ENCODE results near the gene RAB6B. TPM values are rescaled to one million over a fixed set of nuclear protein-coding genes. Genes with fewer than 3 reads are reported as not detected.

Gene RAB6B
- total and polyA plus RNA-seq, 2 of the 4 experiments (the other 2 are of a cell fraction) = 0.18 to 1.2 TPM

DNA sequence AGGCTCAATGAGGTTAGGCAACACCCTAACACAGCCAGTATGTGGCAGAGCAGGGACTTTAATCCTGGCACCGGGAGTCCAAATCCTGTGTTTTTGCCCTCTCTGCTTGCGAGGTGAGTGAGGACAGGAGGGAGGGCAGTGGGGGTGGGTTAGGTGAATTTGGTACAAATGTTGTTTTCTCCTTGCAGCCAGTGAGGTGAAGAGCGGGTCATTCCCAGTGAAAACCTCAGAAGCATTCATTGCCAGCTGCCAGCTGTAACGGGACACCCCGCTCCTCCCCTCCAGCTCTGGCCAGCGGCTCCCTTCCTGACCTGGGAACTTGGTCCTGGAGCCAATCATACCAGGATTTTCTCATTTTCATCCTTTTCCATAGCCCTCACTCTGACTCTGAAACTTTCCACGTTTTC is 45.7 kb upstream of the RAB6B start:
- H3K9me1 ChIP-seq (ENCODE audit: insufficient read depth, low read length) = peaks cover 28% of the 10 kb centered on the region
- H4K8ac ChIP-seq (ENCODE audit: low read depth in 2 of 2, low read length in 2 of 2) = no peak overlapping the region
- intact Hi-C loops (cut with micrococcal nuclease) = no loop called here
- no peak overlapping the region for H2BK5ac ChIP-seq (ENCODE audit: low read depth, low read length, poor library complexity, severe bottlenecking)
- dilution Hi-C loops (cut with HindIII; ENCODE audit: low sequenced_read_pairs, unreplicated experiment) = no loop called here
- H3K27ac ChIP-seq (ENCODE audit: insufficient read depth, low read length) = no peak overlapping the region
- BruUV-seq (replicated peaks) = no TSS peak
- no peaks in the 10 kb centered on the region for H3K36me3 ChIP-seq (ENCODE audit: control insufficient read depth, insufficient read depth, low read length)
- no peak overlapping the region for H3K18ac ChIP-seq (ENCODE audit: low read depth, low read length)
- H3K27me3 ChIP-seq (ENCODE audit: control insufficient read depth, insufficient read depth, low read length) = no peaks in the 10 kb centered on the region
- in situ Hi-C loops (cut with MboI; ENCODE audit: low sequenced_read_pairs) = loop anchor here (25.0 kb wide), 1 partner anchor 1204 kb away; no protein-coding TSS in a partner anchor
- H3K4me2 ChIP-seq (ENCODE audit: low read depth, low read length) = no peak overlapping the region; the same call in 1 of the 2 replicates
- H3K4me3 ChIP-seq (ENCODE audit: insufficient read depth, low read depth, low read length) = no peak overlapping the region
- DNase-seq (peak; percentile 52), ATAC-seq (ENCODE audit: low read depth) (0 out of 2 replicates have a peak, but pooled peaks have one; percentile 14)
- no peak overlapping the region for H2AFZ ChIP-seq (replicated peaks; ENCODE audit: low read length, poor library complexity)
- no peak overlapping the region for H2BK15ac ChIP-seq (ENCODE audit: low read depth, low read length)
- H4K91ac ChIP-seq (ENCODE audit: insufficient read depth, low read depth, low read length) = no peak overlapping the region
- peaks cover 23% of the 10 kb centered on the region for H3K4me1 ChIP-seq (ENCODE audit: control insufficient read depth, insufficient read depth, low read length)
- TF ChIP-seq NFE2L2 (IDR thresholded peaks at IDR 0.05; ENCODE audit: low read depth, low read length) = no peak
- no peak for TF ChIP-seq USF2 (IDR thresholded peaks at IDR 0.05; ENCODE audit: low read depth, low read length)
- TF ChIP-seq RCOR1 (IDR thresholded peaks at IDR 0.05; ENCODE audit: insufficient replicate concordance, low read length) = no peak
- TF ChIP-seq, protein P1, sequence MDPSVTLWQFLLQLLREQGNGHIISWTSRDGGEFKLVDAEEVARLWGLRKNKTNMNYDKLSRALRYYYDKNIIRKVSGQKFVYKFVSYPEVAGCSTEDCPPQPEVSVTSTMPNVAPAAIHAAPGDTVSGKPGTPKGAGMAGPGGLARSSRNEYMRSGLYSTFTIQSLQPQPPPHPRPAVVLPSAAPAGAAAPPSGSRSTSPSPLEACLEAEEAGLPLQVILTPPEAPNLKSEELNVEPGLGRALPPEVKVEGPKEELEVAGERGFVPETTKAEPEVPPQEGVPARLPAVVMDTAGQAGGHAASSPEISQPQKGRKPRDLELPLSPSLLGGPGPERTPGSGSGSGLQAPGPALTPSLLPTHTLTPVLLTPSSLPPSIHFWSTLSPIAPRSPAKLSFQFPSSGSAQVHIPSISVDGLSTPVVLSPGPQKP (IDR thresholded peaks at IDR 0.05; ENCODE audit: borderline replicate concordance, low read depth, low read length) = no peak
- TF ChIP-seq MAFK (IDR thresholded peaks at IDR 0.05; ENCODE audit: low read depth, low read length) = no peak
- no peak for TF ChIP-seq CHD1 (IDR thresholded peaks at IDR 0.05; ENCODE audit: low read depth, low read length)
- no peak for TF ChIP-seq BHLHE40 (IDR thresholded peaks at IDR 0.05; ENCODE audit: low read depth, low read length)
- no peak for TF ChIP-seq SMC3 (IDR thresholded peaks at IDR 0.05; ENCODE audit: low read depth, low read length)
- no peak for TF ChIP-seq FOS (IDR thresholded peaks at IDR 0.05; ENCODE audit: low read depth, low read length)
- TF ChIP-seq MXI1 (IDR thresholded peaks at IDR 0.05; ENCODE audit: borderline replicate concordance, low read depth, low read length) = no peak
- no peak for TF ChIP-seq POLR2A (IDR thresholded peaks at IDR 0.05; ENCODE audit: low read depth, low read length)
- no peak for TF ChIP-seq MAZ (IDR thresholded peaks at IDR 0.05; ENCODE audit: borderline replicate concordance, low read depth, low read length)
- TF ChIP-seq, protein P2, sequence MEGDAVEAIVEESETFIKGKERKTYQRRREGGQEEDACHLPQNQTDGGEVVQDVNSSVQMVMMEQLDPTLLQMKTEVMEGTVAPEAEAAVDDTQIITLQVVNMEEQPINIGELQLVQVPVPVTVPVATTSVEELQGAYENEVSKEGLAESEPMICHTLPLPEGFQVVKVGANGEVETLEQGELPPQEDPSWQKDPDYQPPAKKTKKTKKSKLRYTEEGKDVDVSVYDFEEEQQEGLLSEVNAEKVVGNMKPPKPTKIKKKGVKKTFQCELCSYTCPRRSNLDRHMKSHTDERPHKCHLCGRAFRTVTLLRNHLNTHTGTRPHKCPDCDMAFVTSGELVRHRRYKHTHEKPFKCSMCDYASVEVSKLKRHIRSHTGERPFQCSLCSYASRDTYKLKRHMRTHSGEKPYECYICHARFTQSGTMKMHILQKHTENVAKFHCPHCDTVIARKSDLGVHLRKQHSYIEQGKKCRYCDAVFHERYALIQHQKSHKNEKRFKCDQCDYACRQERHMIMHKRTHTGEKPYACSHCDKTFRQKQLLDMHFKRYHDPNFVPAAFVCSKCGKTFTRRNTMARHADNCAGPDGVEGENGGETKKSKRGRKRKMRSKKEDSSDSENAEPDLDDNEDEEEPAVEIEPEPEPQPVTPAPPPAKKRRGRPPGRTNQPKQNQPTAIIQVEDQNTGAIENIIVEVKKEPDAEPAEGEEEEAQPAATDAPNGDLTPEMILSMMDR (conservative IDR thresholded peaks at IDR 0.05; ENCODE audit: low read depth, low read length) = no peak
- no peak for TF ChIP-seq RAD21 (IDR thresholded peaks at IDR 0.05; ENCODE audit: low read length)
- no peak for TF ChIP-seq RFX5 (IDR thresholded peaks at IDR 0.05; ENCODE audit: low read depth, low read length)
- no peak for TF ChIP-seq CEBPB (IDR thresholded peaks at IDR 0.05; ENCODE audit: low read depth, low read length)
- no peak overlapping the region for H3K23ac ChIP-seq (ENCODE audit: low read depth, low read length)
- 31% methylated on average over 3 of the region's 7 CpGs; no CpG with 5 or more reads in 1 of the 2 experiments for WGBS, 2 experiments (ENCODE audit: extremely low coverage in 2 of 2, insufficient read length in 1 of 2)
- no peaks in the 10 kb centered on the region for H3K9me3 ChIP-seq (ENCODE audit: control insufficient read depth, insufficient read depth, low read length)
- ChIA-PET CTCF (interaction anchor here (0.6 to 1.1 kb wide), 4 partner anchors 21 to 364 kb away, joined by 3 read pairs; no protein-coding TSS in a partner anchor), POLR2A (ENCODE audit: unreplicated experiment) (no interaction called here)
- H3K4ac ChIP-seq (ENCODE audit: low read depth, low read length) = no peak overlapping the region
- no peak overlapping the region for H2BK20ac ChIP-seq (ENCODE audit: low read depth, low read length)
- no peak overlapping the region for H4K5ac ChIP-seq (ENCODE audit: low read depth, low read length)
- H2AK9ac ChIP-seq (replicated peaks; ENCODE audit: low read depth, low read length, poor library complexity) = no peak overlapping the region
- no peak overlapping the region for H3K14ac ChIP-seq (replicated peaks; ENCODE audit: low read depth, low read length)
- H2AK5ac ChIP-seq (ENCODE audit: low read depth, low read length) = peak overlapping the region; percentile 29; the same call in 1 of the 2 replicates
- H3K9ac ChIP-seq (ENCODE audit: low read depth, low read length) = no peak overlapping the region
- H4K20me1 ChIP-seq (ENCODE audit: insufficient read depth, low read length) = peaks cover 10% of the 10 kb centered on the region
- H3K56ac ChIP-seq (ENCODE audit: extremely low read depth, insufficient read depth, low read length) = no peak overlapping the region
- no peaks in the 10 kb centered on the region; a peak in 1 of 4 replicates for H3K79me1 ChIP-seq (ENCODE audit: low read depth in 1 of 2, low read length in 2 of 2)
- H2BK120ac ChIP-seq (ENCODE audit: low read depth, low read length) = 0 out of 2 replicates have a peak overlapping the region, but pooled peaks have one; percentile 0
